Peyer's patch (tissue), 4 donors: Measurements from ENCODE around the gene CLN3. TPM values are rescaled to one million over a fixed set of nuclear protein-coding genes. Genes with fewer than 3 reads are reported as not detected.
"Not testable (repeated sequence)": the region's sequence is repeated elsewhere in the genome, so short reads cannot be mapped to it uniquely, and the experiment has no call there.

Source experiments
- DNase-seq, 3 donors: peaks; one replicate each; pipeline ENCODE4 v3.0.0-alpha.2; 2017 to 2019
- H3K27ac ChIP-seq, 4 donors: fragments of 200-600 bp; sonication (generic); one replicate each; pipeline ENCODE4 v1.5.1; 2016 to 2019
- H3K27me3 ChIP-seq, 2 donors: fragments of 200-600 bp; sonication (generic); one replicate each; pipeline ENCODE4 v1.5.1; 2019
- H3K36me3 ChIP-seq, 3 donors: fragments of 200-600 bp; sonication (generic); one replicate each; pipeline ENCODE4 v1.5.1; 2016 to 2019
- H3K4me1 ChIP-seq, 4 donors: fragments of 200-600 bp; sonication (generic); one replicate each; pipeline ENCODE4 v1.5.1; 2016 to 2019
- H3K4me3 ChIP-seq, 4 donors: fragments of 200-600 bp; sonication (generic); 1 replicate in 3 of 4; 2 replicates in 1 of 4; pipeline ENCODE4 v1.5.1; 2016 to 2019; ENCODE audit warnings: mild to moderate bottlenecking in 1 of 4
- H3K9me3 ChIP-seq, 4 donors: fragments of 200-600 bp; sonication (generic); one replicate each; pipeline ENCODE4 v1.5.1; 2016 to 2019; ENCODE audit warnings: mild to moderate bottlenecking in 1 of 4
- POLR2A ChIP-seq, 2 donors: fragments of 450-650 bp; IDR thresholded peaks; one replicate each; pipeline ENCODE4 v1.5.1; 2017; ENCODE audit warnings: antibody characterized with exemption in 2 of 2, mild to moderate bottlenecking in 2 of 2, moderate library complexity in 2 of 2
- total RNA-seq, 4 donors: library from RNA; depleted of rRNA; stranded (reverse); fragments of >200 nt; gene quantifications; one replicate each; pipeline ENCODE4 v1.1.0, GENCODE V29; 2016
- TF ChIP-seq, protein P1 (sequence below), 6 experiments: fragments of 450-650 bp in 4 of 6; fragments of 200-600 bp in 2 of 6; sonication (generic) in 1 of 6; IDR thresholded peaks; one replicate each; pipeline ENCODE4 v1.5.1; 2017 to 2019; ENCODE audit warnings: antibody characterized with exemption in 6 of 6, mild to moderate bottlenecking in 3 of 6, moderate library complexity in 1 of 6

Gene CLN3
- total RNA-seq, 4 donors from 2014 or later, result 47.0 to 83.6 (median 73.3) TPM

DNA sequence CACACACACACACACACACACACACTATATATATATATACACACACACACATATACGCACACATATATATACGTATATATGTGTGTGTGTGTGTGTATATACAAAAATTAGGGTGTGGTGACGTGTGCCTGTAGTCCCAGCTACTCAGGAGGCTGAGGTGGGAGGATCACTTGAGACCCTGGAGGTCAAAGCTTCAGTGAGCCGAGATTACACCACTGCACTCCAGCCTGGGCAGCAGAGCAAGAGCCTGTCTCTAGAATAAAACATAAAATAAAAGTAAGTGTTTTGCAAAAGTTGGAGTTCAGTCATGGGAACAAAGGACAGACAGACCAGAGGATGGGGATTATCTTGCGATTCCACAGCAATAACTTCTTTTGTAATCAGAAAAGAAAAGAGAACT lies 36.1 kb upstream of the CLN3 start:
- Histone ChIP-seq H3K4me1 (peaks cover 0 to 21% (median 0%) of the 10 kb centered on the region in 4 donors), H3K4me3 (no peak overlapping the region), H3K27me3 (no peaks in the 10 kb centered on the region), H3K27ac (peak overlapping the region in 1 of 4 donors; percentile 43), H3K36me3 (no peaks in the 10 kb centered on the region), H3K9me3 (no peaks in the 10 kb centered on the region)
- DNase-seq, result no peak
- TF ChIP-seq POLR2A (IDR thresholded peaks at IDR 0.05), result no peak
- TF ChIP-seq, protein P1, sequence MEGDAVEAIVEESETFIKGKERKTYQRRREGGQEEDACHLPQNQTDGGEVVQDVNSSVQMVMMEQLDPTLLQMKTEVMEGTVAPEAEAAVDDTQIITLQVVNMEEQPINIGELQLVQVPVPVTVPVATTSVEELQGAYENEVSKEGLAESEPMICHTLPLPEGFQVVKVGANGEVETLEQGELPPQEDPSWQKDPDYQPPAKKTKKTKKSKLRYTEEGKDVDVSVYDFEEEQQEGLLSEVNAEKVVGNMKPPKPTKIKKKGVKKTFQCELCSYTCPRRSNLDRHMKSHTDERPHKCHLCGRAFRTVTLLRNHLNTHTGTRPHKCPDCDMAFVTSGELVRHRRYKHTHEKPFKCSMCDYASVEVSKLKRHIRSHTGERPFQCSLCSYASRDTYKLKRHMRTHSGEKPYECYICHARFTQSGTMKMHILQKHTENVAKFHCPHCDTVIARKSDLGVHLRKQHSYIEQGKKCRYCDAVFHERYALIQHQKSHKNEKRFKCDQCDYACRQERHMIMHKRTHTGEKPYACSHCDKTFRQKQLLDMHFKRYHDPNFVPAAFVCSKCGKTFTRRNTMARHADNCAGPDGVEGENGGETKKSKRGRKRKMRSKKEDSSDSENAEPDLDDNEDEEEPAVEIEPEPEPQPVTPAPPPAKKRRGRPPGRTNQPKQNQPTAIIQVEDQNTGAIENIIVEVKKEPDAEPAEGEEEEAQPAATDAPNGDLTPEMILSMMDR (IDR thresholded peaks at IDR 0.05), result no peak

DNA sequence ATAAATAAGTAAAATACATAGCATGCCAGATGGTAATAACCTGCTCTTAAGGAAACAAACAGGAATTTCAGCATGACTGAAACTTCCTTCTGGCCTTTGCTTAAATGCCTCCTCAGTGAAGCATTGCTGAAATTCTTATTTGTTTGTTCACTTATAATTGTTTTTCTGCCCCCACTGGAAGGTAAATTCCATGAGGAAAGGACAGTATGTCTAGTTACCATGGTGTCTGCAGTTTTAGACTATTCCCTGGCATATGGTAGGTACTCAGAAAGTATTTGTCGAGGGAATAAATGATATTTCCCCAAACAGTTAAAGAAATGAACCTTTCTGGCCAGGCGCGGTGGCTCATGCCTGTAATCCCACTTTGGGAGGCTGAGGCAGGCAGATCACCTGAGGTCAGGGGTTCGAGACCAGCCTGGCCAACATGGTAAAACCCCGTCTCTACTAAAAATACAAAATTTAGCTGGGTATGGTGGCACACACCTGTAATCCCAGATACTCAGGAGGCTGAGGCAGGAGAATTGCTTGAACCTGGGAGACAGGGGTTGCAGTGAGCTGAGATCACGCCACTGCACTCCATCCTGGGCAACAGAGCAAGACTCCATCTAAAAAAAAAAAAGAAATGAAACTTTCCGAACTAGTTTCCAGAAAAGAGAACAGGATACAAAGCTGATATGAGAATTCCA lies 35.4 kb upstream of the CLN3 start:
- H3K27ac ChIP-seq, result peak overlapping the region in 2 of 4 donors; percentile 50 to 54
- H3K27me3 ChIP-seq, DNase-seq, H3K36me3 ChIP-seq, H3K9me3 ChIP-seq, H3K4me3 ChIP-seq: not testable (repeated sequence)
- H3K4me1 ChIP-seq, result peaks cover 0 to 14% (median 0%) of the 10 kb centered on the region in 4 donors

DNA sequence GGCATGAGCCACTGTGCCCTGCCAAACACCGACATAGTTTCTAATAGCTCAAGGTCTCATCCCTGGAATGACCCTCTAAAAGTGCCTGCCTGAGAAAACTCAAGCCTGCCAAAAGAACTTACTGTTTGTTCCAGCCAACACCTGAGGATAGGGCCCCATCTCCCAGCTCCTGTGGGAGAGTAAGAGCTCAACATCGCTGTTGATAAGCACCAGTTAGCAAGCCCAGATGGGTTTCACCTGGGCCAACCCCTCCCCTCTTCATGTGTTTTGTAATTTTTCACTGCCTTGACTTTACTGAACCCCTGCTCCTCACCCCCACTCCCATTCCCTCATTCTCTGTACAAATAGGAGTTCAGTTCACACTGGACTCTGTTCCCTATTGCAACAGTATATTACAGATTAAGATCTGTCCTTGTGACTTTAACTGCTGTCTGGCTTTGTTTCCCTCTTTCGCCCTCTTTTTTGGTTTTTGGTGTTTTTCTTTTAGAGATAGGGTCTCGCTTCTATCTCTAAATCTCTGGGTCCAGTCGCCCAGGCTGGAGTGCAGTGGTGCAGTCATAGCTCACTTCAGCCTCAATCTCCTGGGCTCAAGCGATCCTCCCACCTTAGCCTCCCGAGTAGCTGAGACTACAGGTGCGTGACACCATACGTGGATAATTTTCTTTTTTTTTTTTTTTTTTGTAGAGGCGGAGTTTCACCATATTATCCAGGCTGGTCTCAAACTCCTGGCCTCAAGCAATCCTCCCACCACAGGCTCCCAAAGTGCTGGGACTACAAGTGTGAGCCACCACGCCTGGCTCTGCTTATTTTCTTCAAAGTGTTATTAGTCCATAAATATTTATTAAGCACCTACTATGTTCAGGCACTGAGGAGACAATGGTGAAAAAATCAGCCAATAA lies 34.6 kb upstream of the CLN3 start:
- Histone ChIP-seq H3K4me3 (no peak overlapping the region), H3K27ac (peak overlapping the region in 2 of 4 donors; percentile 50 to 80), H3K27me3 (no peaks in the 10 kb centered on the region), H3K36me3 (no peaks in the 10 kb centered on the region), H3K9me3 (no peaks in the 10 kb centered on the region), H3K4me1 (peaks cover 0 to 10% (median 0%) of the 10 kb centered on the region in 4 donors)
- TF ChIP-seq, protein P1 (IDR thresholded peaks at IDR 0.05), result no peak
- TF ChIP-seq POLR2A (IDR thresholded peaks at IDR 0.05), result no peak
- no peak for DNase-seq

DNA sequence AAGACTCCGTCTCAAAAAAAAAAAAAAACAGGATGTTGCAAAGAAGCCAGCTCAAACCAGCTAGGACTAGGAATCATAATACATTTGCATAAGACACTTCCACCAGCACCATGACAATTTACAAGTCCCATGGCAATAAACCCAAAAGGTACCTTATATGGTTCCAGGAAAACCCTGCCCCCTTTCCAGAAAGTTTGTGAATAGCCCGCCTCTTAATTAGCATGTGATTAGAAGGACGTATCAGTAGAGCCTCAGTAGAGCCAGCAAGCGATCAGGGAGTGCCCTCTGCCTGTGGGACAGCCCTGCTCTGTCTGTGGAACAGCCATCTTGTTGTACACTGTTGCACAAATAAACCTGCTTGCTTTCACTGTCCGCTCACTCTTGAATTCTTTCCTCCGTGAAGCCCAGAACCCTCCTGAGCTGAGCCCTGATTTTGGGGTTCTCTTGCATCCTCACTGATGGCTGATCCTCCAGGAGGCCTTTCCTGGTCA lies 32.9 kb upstream of the CLN3 start:
- peaks cover 0 to 10% (median 0%) of the 10 kb centered on the region in 4 donors for H3K4me1 ChIP-seq
- no peak for DNase-seq
- no peak for TF ChIP-seq POLR2A (IDR thresholded peaks at IDR 0.05)
- no peaks in the 10 kb centered on the region for H3K36me3 ChIP-seq
- no peaks in the 10 kb centered on the region for H3K9me3 ChIP-seq
- no peak overlapping the region for H3K4me3 ChIP-seq
- H3K27ac ChIP-seq, result no peak overlapping the region
- no peaks in the 10 kb centered on the region for H3K27me3 ChIP-seq

DNA sequence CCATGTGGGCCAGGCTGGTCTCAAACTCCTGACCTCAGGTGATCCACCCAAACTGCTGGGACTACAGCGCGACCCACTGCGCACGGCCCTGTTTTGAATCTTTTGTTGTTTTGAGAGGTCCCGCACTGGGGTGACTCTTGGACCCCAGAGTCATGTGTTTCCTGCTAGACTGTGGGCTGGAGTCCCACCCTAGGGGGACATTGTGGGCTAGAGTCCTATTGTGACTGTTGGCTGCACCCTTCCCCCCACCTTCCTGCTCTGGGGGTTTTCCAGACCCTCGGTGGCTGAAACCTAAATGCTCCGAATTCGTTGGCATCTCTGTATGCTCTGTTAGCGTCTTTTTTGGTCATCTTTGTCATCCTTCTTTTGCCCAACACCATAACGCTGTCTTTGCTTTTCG lies 30.9 kb upstream of the CLN3 start:
- no peak for TF ChIP-seq POLR2A (IDR thresholded peaks at IDR 0.05)
- TF ChIP-seq, protein P1 (IDR thresholded peaks at IDR 0.05), result no peak
- DNase-seq, result no peak
- Histone ChIP-seq H3K9me3 (no peaks in the 10 kb centered on the region), H3K27me3 (no peaks in the 10 kb centered on the region), H3K36me3 (no peaks in the 10 kb centered on the region), H3K4me3 (no peak overlapping the region), H3K27ac (no peak overlapping the region), H3K4me1 (peaks cover 0 to 4% (median 0%) of the 10 kb centered on the region in 4 donors)

DNA sequence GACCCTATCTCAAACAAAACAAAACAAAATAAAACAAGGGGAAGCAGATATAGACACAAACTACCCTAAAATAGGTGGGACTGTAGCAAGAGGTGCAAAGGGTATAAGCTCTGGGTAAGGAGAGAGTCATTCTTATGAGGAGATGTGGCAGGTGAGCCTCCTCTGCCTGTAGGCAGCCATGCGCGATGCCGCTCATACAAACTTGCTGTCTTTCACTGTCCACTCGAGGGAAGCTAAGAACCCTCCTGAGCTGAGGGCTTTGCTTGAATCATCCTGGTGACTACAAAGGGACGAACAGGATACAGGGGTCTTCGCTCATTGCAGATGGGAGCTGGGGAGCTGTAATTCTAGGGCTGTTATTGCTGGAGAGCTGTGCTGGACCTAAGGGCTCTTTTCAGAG lies 29.6 kb upstream of the CLN3 start:
- Histone ChIP-seq H3K27ac (no peak overlapping the region), H3K9me3 (no peaks in the 10 kb centered on the region), H3K27me3 (no peaks in the 10 kb centered on the region), H3K36me3 (no peaks in the 10 kb centered on the region), H3K4me1 (peaks cover 0 to 4% (median 0%) of the 10 kb centered on the region in 4 donors), H3K4me3 (no peak overlapping the region)
- no peak for DNase-seq
- TF ChIP-seq POLR2A (IDR thresholded peaks at IDR 0.05), result no peak
- TF ChIP-seq, protein P1 (IDR thresholded peaks at IDR 0.05), result no peak
